ENCODE data around the gene BAD.

BAD gene

GRCh38 chr11:64284048-64284961, at the start of gene BAD:
TSS of gene BAD (minus strand) at chr11:64284665. CDS start at chr11:64284368, 297 bp downstream.
- H3K4me3 ChIP-seq (replicated peaks; ENCODE audit: low read depth, low read length) = peak within 1 kb of the TSS; percentile 70
- no peak for DNase-seq (ENCODE audit: extremely low read depth, low read depth)
- no peak for TF ChIP-seq CTCF (IDR thresholded peaks at IDR 0.05; ENCODE audit: low read depth, low read length, missing control alignments)

GRCh38 chr11:64333556-64333955, 49.1 kb upstream of the BAD start:
- H3K4me3 ChIP-seq (replicated peaks; ENCODE audit: low read depth, low read length) = no peak overlapping the region
- TF ChIP-seq CTCF (IDR thresholded peaks at IDR 0.05; ENCODE audit: low read depth, low read length, missing control alignments) = no peak
- DNase-seq (ENCODE audit: extremely low read depth, low read depth) = no peak

GRCh38 chr11:64331569-64332371, 47.3 kb upstream of the BAD start:
- no peak overlapping the region for H3K4me3 ChIP-seq (replicated peaks; ENCODE audit: low read depth, low read length)
- TF ChIP-seq CTCF (IDR thresholded peaks at IDR 0.05; ENCODE audit: low read depth, low read length, missing control alignments) = peak; percentile 77
- DNase-seq (ENCODE audit: extremely low read depth, low read depth) = peak; percentile 60

- no peak for TF ChIP-seq CTCF (IDR thresholded peaks at IDR 0.05; ENCODE audit: low read depth, low read length, missing control alignments)
- no peak overlapping the region for H3K4me3 ChIP-seq (replicated peaks; ENCODE audit: low read depth, low read length)
- no peak for DNase-seq (ENCODE audit: extremely low read depth, low read depth)
Measured at GRCh38 chr11:64330888-64331287, 46.4 kb upstream of the BAD start.

GRCh38 chr11:64327993-64328392, 43.5 kb upstream of the BAD start:
- TF ChIP-seq CTCF (IDR thresholded peaks at IDR 0.05; ENCODE audit: low read depth, low read length, missing control alignments) = no peak
- DNase-seq (ENCODE audit: extremely low read depth, low read depth) = no peak
- no peak overlapping the region for H3K4me3 ChIP-seq (replicated peaks; ENCODE audit: low read depth, low read length)

GRCh38 chr11:64327375-64327774, 42.9 kb upstream of the BAD start:
- no peak for DNase-seq (ENCODE audit: extremely low read depth, low read depth)
- TF ChIP-seq CTCF (IDR thresholded peaks at IDR 0.05; ENCODE audit: low read depth, low read length, missing control alignments) = no peak
- H3K4me3 ChIP-seq (replicated peaks; ENCODE audit: low read depth, low read length) = no peak overlapping the region

All from HFF-Myc (cell line).